Measurements from ENCODE around the gene TFF1.

DNA sequence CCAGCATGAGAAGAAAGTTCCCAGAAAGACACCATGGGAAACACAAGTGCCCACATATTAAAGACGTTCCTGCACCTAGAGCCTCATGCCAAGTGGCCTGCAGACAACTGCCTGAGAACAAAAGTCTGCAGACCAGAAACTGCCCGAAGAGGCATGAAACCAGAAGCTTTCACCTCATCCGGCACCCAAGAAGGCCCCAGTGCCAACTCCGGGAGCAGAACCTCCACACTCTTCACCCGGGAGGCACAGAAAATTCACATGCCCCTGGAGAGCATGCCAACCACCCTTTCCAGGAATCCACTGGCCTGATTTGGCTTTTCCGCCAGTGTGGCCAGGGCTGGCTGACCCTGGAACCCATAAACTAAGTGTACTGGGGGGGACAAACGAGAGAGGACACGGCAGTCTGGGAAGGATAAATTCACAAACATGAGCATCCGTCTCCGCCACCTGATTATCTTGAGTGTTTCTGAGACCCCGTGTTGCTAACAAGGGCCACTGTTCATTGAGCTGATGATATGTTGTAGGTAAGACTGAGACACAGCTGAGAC lies 22.3 kb downstream of the TFF1 start:
- TF ChIP-seq, protein P1, sequence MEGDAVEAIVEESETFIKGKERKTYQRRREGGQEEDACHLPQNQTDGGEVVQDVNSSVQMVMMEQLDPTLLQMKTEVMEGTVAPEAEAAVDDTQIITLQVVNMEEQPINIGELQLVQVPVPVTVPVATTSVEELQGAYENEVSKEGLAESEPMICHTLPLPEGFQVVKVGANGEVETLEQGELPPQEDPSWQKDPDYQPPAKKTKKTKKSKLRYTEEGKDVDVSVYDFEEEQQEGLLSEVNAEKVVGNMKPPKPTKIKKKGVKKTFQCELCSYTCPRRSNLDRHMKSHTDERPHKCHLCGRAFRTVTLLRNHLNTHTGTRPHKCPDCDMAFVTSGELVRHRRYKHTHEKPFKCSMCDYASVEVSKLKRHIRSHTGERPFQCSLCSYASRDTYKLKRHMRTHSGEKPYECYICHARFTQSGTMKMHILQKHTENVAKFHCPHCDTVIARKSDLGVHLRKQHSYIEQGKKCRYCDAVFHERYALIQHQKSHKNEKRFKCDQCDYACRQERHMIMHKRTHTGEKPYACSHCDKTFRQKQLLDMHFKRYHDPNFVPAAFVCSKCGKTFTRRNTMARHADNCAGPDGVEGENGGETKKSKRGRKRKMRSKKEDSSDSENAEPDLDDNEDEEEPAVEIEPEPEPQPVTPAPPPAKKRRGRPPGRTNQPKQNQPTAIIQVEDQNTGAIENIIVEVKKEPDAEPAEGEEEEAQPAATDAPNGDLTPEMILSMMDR (IDR thresholded peaks at IDR 0.05) = no peak
- TF ChIP-seq POLR2A (IDR thresholded peaks at IDR 0.05) = no peak

Data from body of pancreas (tissue), 4 donors.